GM13976 (cell line): ENCODE results near the gene TMEM221.

ENCODE experiments used
- DNase-seq: peaks from one replicate; pipeline ENCODE4 v3.0.0; 2012; ENCODE audit warnings: low spot score
- CTCF ChIP-seq: IDR thresholded peaks from 2 replicates; pipeline ENCODE4 v1.5.1; 2012; ENCODE audit warnings: borderline replicate concordance, mild to moderate bottlenecking; ENCODE audit not compliant: insufficient read depth; ENCODE audit errors: extremely low read depth, missing control alignments, control extremely low read depth
- in situ Hi-C: fragments of 300-500 bp; cut with MboI; formaldehyde crosslinking; loops from one replicate; pipeline ENCODE4 v1.12.0; 2022; ENCODE audit warnings: low sequenced_read_pairs, mixed read lengths, inconsistent platforms; ENCODE audit not compliant: unreplicated experiment

The TMEM221 gene

GRCh38 chr19:17390665-17391370 is 57.6 kb downstream of the TMEM221 start:
- in situ Hi-C loops: no loop called here
- DNase-seq: peak; percentile 98
- TF ChIP-seq CTCF: peak; percentile 92

GRCh38 chr19:17389957-17390664 is 58.4 kb downstream of the TMEM221 start:
- TF ChIP-seq CTCF: peak; percentile 10
- in situ Hi-C loops: loop anchor here (5.0 to 10.0 kb wide), 2 partner anchors 43 to 95 kb away; no protein-coding TSS in a partner anchor
- peak; percentile 35 for DNase-seq

- no peak for TF ChIP-seq CTCF
- in situ Hi-C loops: loop anchor here (5.0 to 10.0 kb wide), 2 partner anchors 42 to 94 kb away; no protein-coding TSS in a partner anchor
Measured at GRCh38 chr19:17389288-17389687, 59.2 kb downstream of the TMEM221 start.

GRCh38 chr19:17385878-17386611 is 62.4 kb downstream of the TMEM221 start:
- peak; percentile 83 for DNase-seq
- TF ChIP-seq CTCF: peak; percentile 90
- in situ Hi-C loops: loop anchor here (5.0 to 10.0 kb wide), 2 partner anchors 39 to 91 kb away; no protein-coding TSS in a partner anchor

More at GRCh38 chr19:17389288-17389687, 59.2 kb downstream of the TMEM221 start:
- DNase-seq: no peak
